Measurements from ENCODE around the gene VKORC1. TPM values are rescaled to one million over a fixed set of nuclear protein-coding genes. Genes with fewer than 3 reads are reported as not detected.

The VKORC1 gene
- total RNA-seq, 1 experiment from 2014 or later = 86.8 TPM

GRCh38 chr16:31079342-31079944 is 15.2 kb downstream of the VKORC1 start:
- intact Hi-C loops (cut with micrococcal nuclease; ENCODE audit: unreplicated experiment) = no loop called here
- BruUV-seq (replicated peaks) = no TSS peak
- no peak overlapping the region for H3K4me3 Mint-ChIP-seq (ENCODE audit: low read depth, unreplicated experiment)
- no peaks in the 10 kb centered on the region for H3K9me3 Mint-ChIP-seq (ENCODE audit: low read depth, unreplicated experiment)
- CTCF ChIA-PET = no interaction called here
- H3K27me3 Mint-ChIP-seq (ENCODE audit: unreplicated experiment) = no peaks in the 10 kb centered on the region
- no peak for DNase-seq
- H3K27ac Mint-ChIP-seq (ENCODE audit: unreplicated experiment) = no peak overlapping the region
- peaks cover 10% of the 10 kb centered on the region for H3K4me1 Mint-ChIP-seq (ENCODE audit: low read depth, unreplicated experiment)
- peaks cover 62% of the 10 kb centered on the region for H3K36me3 Mint-ChIP-seq (ENCODE audit: insufficient read depth, unreplicated experiment)
- no peak for TF ChIP-seq CTCF (IDR thresholded peaks at IDR 0.05; ENCODE audit: unreplicated experiment)

GRCh38 chr16:31078597-31079341 is 15.8 kb downstream of the VKORC1 start:
- Mint-ChIP-seq H3K27me3 (ENCODE audit: unreplicated experiment) (no peaks in the 10 kb centered on the region), H3K4me3 (ENCODE audit: low read depth, unreplicated experiment) (no peak overlapping the region), H3K36me3 (ENCODE audit: insufficient read depth, unreplicated experiment) (peaks cover 69% of the 10 kb centered on the region), H3K4me1 (ENCODE audit: low read depth, unreplicated experiment) (peaks cover 13% of the 10 kb centered on the region), H3K27ac (ENCODE audit: unreplicated experiment) (no peak overlapping the region), H3K9me3 (ENCODE audit: low read depth, unreplicated experiment) (no peaks in the 10 kb centered on the region)
- TF ChIP-seq CTCF (IDR thresholded peaks at IDR 0.05; ENCODE audit: unreplicated experiment) = no peak
- no peak for DNase-seq
- CTCF ChIA-PET = no interaction called here
- no TSS peak for BruUV-seq (replicated peaks)
- intact Hi-C loops (cut with micrococcal nuclease; ENCODE audit: unreplicated experiment) = no loop called here

GRCh38 chr16:31077592-31078396 is 16.8 kb downstream of the VKORC1 start:
- H3K27me3 Mint-ChIP-seq (ENCODE audit: unreplicated experiment) = no peaks in the 10 kb centered on the region
- no TSS peak for BruUV-seq (replicated peaks)
- no peak overlapping the region for H3K27ac Mint-ChIP-seq (ENCODE audit: unreplicated experiment)
- H3K36me3 Mint-ChIP-seq (ENCODE audit: insufficient read depth, unreplicated experiment) = peaks cover 69% of the 10 kb centered on the region
- no peak for TF ChIP-seq CTCF (IDR thresholded peaks at IDR 0.05; ENCODE audit: unreplicated experiment)
- H3K4me1 Mint-ChIP-seq (ENCODE audit: low read depth, unreplicated experiment) = peaks cover 13% of the 10 kb centered on the region
- DNase-seq = no peak
- H3K4me3 Mint-ChIP-seq (ENCODE audit: low read depth, unreplicated experiment) = no peak overlapping the region
- CTCF ChIA-PET = no interaction called here
- H3K9me3 Mint-ChIP-seq (ENCODE audit: low read depth, unreplicated experiment) = no peaks in the 10 kb centered on the region
- intact Hi-C loops (cut with micrococcal nuclease; ENCODE audit: unreplicated experiment) = no loop called here

- H3K4me3 Mint-ChIP-seq (ENCODE audit: low read depth, unreplicated experiment) = no peak overlapping the region
- H3K27ac Mint-ChIP-seq (ENCODE audit: unreplicated experiment) = no peak overlapping the region
- no peak for TF ChIP-seq CTCF (IDR thresholded peaks at IDR 0.05; ENCODE audit: unreplicated experiment)
- H3K4me1 Mint-ChIP-seq (ENCODE audit: low read depth, unreplicated experiment) = peaks cover 18% of the 10 kb centered on the region
- intact Hi-C loops (cut with micrococcal nuclease; ENCODE audit: unreplicated experiment) = no loop called here
- no TSS peak for BruUV-seq (replicated peaks)
- no peak for DNase-seq
- H3K27me3 Mint-ChIP-seq (ENCODE audit: unreplicated experiment) = no peaks in the 10 kb centered on the region
- H3K9me3 Mint-ChIP-seq (ENCODE audit: low read depth, unreplicated experiment) = no peaks in the 10 kb centered on the region
- H3K36me3 Mint-ChIP-seq (ENCODE audit: insufficient read depth, unreplicated experiment) = peaks cover 67% of the 10 kb centered on the region
- CTCF ChIA-PET = no interaction called here
These were observed 17.6 kb downstream of the VKORC1 start for GRCh38 chr16:31077024-31077423.
